BE2C (cell line): Measurements from ENCODE around the gene STRIP2.
"Not testable (repeated sequence)": the region's sequence is repeated elsewhere in the genome, so short reads cannot be mapped to it uniquely, and the experiment has no call there.

Source experiments
- DNase-seq: peaks from one replicate; pipeline ENCODE4 v3.0.0-alpha.2; 2020
- H3K27me3 ChIP-seq: fragments of 250-450 bp; sonication (Bioruptor Pico); 2 replicates; pipeline ENCODE4 v1.5.1; 2020; ENCODE audit warnings: mild to moderate bottlenecking
- H3K36me3 ChIP-seq: fragments of 250-450 bp; sonication (Bioruptor Pico); 2 replicates; pipeline ENCODE4 v1.5.1; 2020; ENCODE audit warnings: mild to moderate bottlenecking
- H3K4me1 ChIP-seq: fragments of 250-450 bp; sonication (Bioruptor Pico); 2 replicates; pipeline ENCODE4 v1.5.1; 2020
- H3K4me3 ChIP-seq: 2 replicates; pipeline ENCODE4 v1.5.1; 2011; ENCODE audit warnings: low read depth, low read length
- H3K9me3 ChIP-seq: fragments of 250-450 bp; sonication (Bioruptor Pico); 2 replicates; pipeline ENCODE4 v1.5.1; 2020
- TF ChIP-seq, protein P1 (sequence below): IDR thresholded peaks from 2 replicates; pipeline ENCODE4 v1.5.1; 2012; ENCODE audit warnings: mild to moderate bottlenecking, low read depth, low read length

STRIP2 gene

DNA sequence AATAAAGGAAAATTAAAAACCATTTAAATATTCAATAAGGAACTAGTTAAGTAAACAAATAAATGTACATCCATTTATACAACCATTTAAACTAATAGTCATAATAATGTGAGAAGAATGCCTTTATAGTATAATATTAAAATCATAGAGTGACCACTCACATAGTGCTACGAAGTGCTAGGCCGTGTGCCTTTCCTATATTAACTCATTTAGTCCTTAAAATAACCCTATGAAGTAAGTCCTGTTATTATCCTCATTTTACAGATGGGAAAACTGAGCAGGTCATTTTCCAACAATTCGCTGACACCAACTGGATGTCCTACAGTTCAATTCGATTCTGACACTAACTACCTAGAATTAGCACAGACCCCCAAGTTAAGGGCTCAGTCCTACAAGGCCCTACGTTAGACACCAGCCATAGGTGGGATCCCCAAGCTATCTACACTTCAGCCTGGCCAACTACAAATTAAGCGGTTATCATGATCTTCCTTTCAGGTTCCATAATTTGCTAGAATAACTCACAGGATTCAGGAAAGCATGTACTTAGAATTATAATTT lies 4.1 kb downstream of the STRIP2 start:
- Histone ChIP-seq H3K36me3 (no peaks in the 10 kb centered on the region), H3K27me3 (no peaks in the 10 kb centered on the region), H3K4me1 (peaks cover 7% of the 10 kb centered on the region), H3K9me3 (no peaks in the 10 kb centered on the region), H3K4me3 (no peak overlapping the region)
- TF ChIP-seq, protein P1, sequence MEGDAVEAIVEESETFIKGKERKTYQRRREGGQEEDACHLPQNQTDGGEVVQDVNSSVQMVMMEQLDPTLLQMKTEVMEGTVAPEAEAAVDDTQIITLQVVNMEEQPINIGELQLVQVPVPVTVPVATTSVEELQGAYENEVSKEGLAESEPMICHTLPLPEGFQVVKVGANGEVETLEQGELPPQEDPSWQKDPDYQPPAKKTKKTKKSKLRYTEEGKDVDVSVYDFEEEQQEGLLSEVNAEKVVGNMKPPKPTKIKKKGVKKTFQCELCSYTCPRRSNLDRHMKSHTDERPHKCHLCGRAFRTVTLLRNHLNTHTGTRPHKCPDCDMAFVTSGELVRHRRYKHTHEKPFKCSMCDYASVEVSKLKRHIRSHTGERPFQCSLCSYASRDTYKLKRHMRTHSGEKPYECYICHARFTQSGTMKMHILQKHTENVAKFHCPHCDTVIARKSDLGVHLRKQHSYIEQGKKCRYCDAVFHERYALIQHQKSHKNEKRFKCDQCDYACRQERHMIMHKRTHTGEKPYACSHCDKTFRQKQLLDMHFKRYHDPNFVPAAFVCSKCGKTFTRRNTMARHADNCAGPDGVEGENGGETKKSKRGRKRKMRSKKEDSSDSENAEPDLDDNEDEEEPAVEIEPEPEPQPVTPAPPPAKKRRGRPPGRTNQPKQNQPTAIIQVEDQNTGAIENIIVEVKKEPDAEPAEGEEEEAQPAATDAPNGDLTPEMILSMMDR: no peak
- DNase-seq: no peak

DNA sequence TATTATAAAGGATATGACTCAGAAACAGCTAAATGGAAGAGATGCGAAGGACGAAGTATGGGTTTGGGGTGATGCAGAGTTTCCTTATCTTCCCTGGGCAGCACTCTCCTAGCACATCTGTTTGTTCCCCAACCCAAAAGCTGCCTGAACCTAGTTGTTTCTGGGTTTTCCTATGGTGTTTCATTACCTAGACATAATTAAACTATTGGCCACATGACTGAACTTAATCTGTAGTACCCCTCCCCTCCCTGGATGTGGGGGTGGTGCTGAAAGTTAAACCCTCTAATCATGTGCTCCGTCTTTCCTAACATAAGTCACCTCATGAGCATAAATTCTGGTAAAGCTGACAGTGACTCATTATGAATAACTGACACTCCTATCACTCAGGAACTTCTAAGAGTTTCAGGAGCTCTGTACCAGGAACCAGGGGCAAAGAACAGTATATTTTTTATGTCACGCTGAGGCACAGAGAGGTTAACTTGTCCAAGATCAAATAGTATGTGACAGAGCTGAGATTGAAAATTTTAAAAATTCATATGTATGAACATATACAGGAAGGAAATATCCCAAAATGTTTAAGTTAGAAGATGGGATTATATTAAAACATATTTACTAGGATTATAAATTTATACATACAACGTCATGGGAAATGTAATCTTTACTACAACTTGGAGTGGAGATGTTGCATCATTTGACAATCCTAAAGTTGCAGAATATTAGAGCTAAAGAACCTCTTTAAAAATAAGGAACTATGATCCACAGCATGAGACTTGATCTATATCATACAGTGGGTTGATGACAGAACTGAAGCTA lies 4.8 kb downstream of the STRIP2 start:
- TF ChIP-seq, protein P1: no peak
- H3K36me3 ChIP-seq: no peaks in the 10 kb centered on the region
- no peaks in the 10 kb centered on the region for H3K9me3 ChIP-seq
- no peaks in the 10 kb centered on the region for H3K27me3 ChIP-seq
- H3K4me3 ChIP-seq: no peak overlapping the region
- peaks cover 10% of the 10 kb centered on the region for H3K4me1 ChIP-seq
- no peak for DNase-seq

DNA sequence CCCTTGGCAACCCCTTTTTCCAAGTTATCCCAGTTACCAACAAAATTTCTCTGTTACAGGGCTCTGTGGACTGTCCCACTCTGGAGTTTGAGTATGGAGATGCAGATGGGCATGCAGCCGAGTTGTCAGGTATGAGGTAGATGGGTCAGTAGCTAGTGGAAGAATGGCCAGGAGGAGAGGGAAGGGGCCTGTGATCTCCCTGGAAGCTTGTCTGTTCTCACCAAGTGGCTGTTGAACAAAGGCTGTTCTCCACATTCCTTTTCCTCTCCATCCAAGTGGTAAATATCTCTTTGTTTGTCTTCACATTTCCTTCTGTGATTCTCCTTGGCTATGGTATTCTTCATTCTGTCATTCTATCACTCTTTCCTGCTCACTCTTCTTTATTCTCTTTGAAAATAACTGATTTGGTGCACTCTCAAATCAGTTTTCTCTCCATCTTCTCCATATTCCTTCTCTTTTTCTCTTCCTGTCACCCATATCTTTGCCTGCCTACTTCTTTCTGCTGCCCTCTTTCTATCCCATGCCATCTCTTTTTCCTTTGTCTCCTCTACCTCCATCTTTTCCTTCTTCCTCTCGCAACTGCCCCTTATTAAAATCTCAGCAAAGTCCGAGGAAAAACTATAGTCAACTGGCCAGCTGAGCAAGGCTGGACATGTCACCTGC lies 5.9 kb downstream of the STRIP2 start:
- Histone ChIP-seq H3K4me3 (no peak overlapping the region), H3K9me3 (no peaks in the 10 kb centered on the region), H3K36me3 (no peaks in the 10 kb centered on the region), H3K27me3 (no peaks in the 10 kb centered on the region), H3K4me1 (peaks cover 14% of the 10 kb centered on the region)
- TF ChIP-seq, protein P1: no peak
- no peak for DNase-seq

DNA sequence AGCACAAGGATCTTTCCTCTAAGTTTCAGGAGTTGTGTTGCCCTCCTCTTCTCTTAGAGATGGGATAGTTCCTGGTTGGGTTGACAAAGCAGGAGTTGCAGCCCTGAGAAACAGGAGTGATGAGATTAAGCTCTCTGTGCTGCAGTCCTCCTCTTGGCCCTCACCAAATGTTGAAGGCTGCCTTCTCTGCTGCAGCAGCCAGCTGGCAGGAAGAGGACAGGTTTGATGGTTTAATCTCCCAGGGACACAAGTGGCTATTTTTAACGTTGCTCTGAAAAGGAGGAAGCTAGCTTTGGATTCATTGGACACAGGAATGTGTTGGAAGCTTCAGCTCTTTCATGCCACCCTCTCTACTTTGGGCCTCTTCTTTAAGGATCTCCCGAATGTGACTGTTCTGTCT lies 9.4 kb downstream of the STRIP2 start:
- TF ChIP-seq, protein P1: no peak
- H3K9me3 ChIP-seq: no peaks in the 10 kb centered on the region
- no peaks in the 10 kb centered on the region for H3K27me3 ChIP-seq
- no peak overlapping the region for H3K4me3 ChIP-seq
- no peak for DNase-seq
- no peaks in the 10 kb centered on the region for H3K36me3 ChIP-seq
- H3K4me1 ChIP-seq: peaks cover 12% of the 10 kb centered on the region

DNA sequence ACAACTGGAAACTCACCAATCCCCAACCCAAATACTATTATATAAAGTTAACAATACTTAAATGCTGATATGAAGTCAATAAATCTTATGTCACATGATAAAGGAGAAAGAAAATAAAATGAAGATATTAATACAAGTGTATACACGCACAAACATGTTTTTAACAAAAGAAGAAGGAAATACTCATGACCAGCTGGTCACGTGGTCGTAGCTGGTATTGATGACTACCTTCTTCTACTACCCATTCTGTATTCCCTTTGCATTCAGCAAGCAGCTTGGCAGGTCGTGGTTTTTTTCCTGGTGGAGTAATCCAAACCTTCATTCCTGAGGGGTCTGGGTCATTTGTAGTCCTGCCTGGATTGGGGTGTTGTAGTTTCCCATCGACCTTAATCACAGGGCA lies 10.5 kb downstream of the STRIP2 start:
- DNase-seq, H3K4me1 ChIP-seq, H3K27me3 ChIP-seq, H3K4me3 ChIP-seq, H3K36me3 ChIP-seq, H3K9me3 ChIP-seq: not testable (repeated sequence)

DNA sequence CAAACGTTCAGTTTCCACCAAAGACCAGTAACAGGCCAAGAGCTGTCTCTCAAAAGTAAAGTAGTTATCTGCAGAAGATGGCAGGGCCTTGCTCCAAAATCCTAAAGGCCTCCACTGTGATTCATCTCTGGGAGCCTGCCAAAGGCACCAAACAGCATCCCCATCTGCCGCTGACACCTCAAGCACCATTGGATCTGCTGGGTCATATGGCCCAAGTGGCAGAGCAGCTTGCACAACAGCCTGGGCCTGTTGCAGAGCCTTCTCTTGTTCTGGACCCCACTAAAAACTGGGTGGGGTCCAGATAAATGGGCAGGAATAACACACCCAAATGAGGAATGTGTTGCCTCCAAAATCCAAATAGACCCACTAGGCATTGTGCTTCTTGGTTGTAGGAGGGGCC lies 12.7 kb downstream of the STRIP2 start:
- not testable (repeated sequence) for H3K27me3 ChIP-seq, H3K36me3 ChIP-seq, H3K4me3 ChIP-seq, H3K9me3 ChIP-seq, DNase-seq, H3K4me1 ChIP-seq

DNA sequence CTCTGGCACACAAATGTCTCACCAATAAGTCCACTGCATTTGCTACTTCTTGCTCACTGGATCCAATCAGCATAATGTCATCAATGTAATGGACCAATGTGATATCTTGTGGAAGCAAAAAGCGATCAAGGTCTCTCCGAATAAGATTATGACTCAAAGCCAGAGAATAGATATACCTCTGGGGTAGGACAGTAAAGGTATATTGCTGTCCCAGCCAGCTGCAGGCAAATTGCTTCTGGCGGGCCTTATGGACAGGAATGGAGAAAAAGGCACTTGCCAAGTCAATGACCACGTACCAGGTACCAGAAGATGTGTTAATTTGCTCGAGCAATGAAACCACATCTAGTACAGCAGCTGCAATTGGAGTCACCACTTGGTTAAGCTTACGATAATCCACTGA lies 13.2 kb downstream of the STRIP2 start:
- not testable (repeated sequence) for DNase-seq, H3K4me3 ChIP-seq, H3K36me3 ChIP-seq, H3K4me1 ChIP-seq, H3K27me3 ChIP-seq, H3K9me3 ChIP-seq

DNA sequence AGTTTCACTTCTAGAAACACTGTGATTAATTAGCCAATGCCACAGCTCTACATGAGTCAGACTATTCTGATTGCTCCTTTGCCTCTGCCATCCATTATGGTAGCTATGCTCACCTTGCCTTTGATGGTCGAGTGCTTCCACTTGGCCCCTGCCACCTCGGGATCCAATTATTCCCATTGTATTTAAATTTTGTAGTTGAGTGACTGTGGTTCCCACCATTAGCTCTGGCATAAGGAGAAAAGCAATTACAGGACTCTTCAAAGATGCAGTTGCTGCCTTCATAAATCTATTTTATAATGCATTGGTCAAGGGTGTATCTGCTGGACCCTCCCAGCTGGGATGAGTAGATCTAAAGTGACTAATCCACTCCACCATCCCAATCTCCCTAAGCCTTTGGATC lies 14.4 kb downstream of the STRIP2 start:
- not testable (repeated sequence) for H3K4me3 ChIP-seq, H3K9me3 ChIP-seq, H3K27me3 ChIP-seq, H3K36me3 ChIP-seq, DNase-seq, H3K4me1 ChIP-seq
